Osteoblast (primary cell): ENCODE measurements around the gene ATAD5. TPM values are rescaled to one million over a fixed set of nuclear protein-coding genes. Genes with fewer than 3 reads are reported as not detected.

ENCODE experiments used
- DNase-seq: peaks from one replicate; pipeline ENCODE4 v3.0.0; 2011; ENCODE audit warnings: low spot score, mixed read lengths; ENCODE audit not compliant: insufficient read length; ENCODE audit errors: missing footprints
- H2AFZ ChIP-seq: 2 replicates; pipeline ENCODE4 v1.6.0; 2011; ENCODE audit warnings: mild to moderate bottlenecking, low read length
- H3K27ac ChIP-seq: 2 replicates; pipeline ENCODE4 v1.5.1; 2011; ENCODE audit warnings: mild to moderate bottlenecking, low read depth, low read length, moderate library complexity
- H3K27me3 ChIP-seq: 2 replicates; pipeline ENCODE4 v1.6.0; 2012; ENCODE audit warnings: mild to moderate bottlenecking, control low read depth, inconsistent platforms, low read length, moderate library complexity; ENCODE audit not compliant: insufficient read depth
- H3K36me3 ChIP-seq: 2 replicates; pipeline ENCODE4 v1.5.1; 2011; ENCODE audit warnings: mild to moderate bottlenecking, low read length, control low read depth, moderate library complexity; ENCODE audit not compliant: insufficient read depth
- H3K4me1 ChIP-seq: 2 replicates; pipeline ENCODE4 v1.5.1; 2011; ENCODE audit warnings: mild to moderate bottlenecking, low read length, control low read depth, moderate library complexity; ENCODE audit not compliant: insufficient read depth
- H3K4me2 ChIP-seq: 2 replicates; pipeline ENCODE4 v1.6.0; 2011; ENCODE audit warnings: mild to moderate bottlenecking, low read length; ENCODE audit not compliant: insufficient read depth
- H3K4me3 ChIP-seq: fragments of 200-600 bp; sonication (generic); 3 replicates; pipeline ENCODE4 v1.5.1; 2012; ENCODE audit warnings: mild to moderate bottlenecking, low read length, inconsistent platforms; ENCODE audit not compliant: insufficient read depth
- H3K79me2 ChIP-seq: 2 replicates; pipeline ENCODE4 v1.6.0; 2012; ENCODE audit warnings: mild to moderate bottlenecking, low read length, control low read depth, inconsistent platforms; ENCODE audit not compliant: insufficient read depth
- H3K9me3 ChIP-seq: 2 replicates; pipeline ENCODE4 v1.5.1; 2011; ENCODE audit warnings: low read depth, low read length, control low read depth
- H4K20me1 ChIP-seq: 2 replicates; pipeline ENCODE4 v1.6.0; 2012; ENCODE audit warnings: mild to moderate bottlenecking, low read length, control low read depth; ENCODE audit not compliant: insufficient read depth
- total RNA-seq: library from RNA; depleted of rRNA; stranded (reverse); fragments of >200 nt; gene quantifications from 2 replicates; pipeline ENCODE4 v1.2.3, GENCODE V29; 2012
- TF ChIP-seq, protein P1 (sequence below): IDR thresholded peaks from 2 replicates; pipeline ENCODE4 v1.5.1; 2011; ENCODE audit warnings: mild to moderate bottlenecking, low read depth, low read length, moderate library complexity; ENCODE audit errors: extremely low read depth

The ATAD5 gene
- total RNA-seq, 1 donor: 1.8 TPM

DNA sequence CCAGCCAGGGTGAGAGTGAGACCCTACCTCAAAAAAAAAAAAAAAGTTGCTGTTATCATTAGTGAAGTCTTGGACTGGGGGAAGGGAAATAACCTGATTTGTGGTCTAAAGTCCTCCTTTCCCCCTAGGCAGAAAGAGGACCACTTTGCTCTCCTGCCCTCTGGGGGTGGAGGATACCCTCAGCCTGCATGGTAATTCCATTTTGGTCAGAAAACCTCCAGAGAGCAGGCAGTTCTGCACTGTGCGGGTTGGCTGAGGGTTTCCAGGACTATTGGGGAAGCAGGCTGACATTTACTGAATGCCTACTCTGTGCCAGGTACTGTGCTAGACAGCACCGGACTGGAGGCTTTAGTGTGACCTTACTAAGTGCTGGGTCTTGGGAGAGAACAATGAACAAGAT lies 92.6 kb downstream of the ATAD5 start:
- TF ChIP-seq, protein P1, sequence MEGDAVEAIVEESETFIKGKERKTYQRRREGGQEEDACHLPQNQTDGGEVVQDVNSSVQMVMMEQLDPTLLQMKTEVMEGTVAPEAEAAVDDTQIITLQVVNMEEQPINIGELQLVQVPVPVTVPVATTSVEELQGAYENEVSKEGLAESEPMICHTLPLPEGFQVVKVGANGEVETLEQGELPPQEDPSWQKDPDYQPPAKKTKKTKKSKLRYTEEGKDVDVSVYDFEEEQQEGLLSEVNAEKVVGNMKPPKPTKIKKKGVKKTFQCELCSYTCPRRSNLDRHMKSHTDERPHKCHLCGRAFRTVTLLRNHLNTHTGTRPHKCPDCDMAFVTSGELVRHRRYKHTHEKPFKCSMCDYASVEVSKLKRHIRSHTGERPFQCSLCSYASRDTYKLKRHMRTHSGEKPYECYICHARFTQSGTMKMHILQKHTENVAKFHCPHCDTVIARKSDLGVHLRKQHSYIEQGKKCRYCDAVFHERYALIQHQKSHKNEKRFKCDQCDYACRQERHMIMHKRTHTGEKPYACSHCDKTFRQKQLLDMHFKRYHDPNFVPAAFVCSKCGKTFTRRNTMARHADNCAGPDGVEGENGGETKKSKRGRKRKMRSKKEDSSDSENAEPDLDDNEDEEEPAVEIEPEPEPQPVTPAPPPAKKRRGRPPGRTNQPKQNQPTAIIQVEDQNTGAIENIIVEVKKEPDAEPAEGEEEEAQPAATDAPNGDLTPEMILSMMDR: no peak
- no peak overlapping the region for H3K27ac ChIP-seq
- H3K4me3 ChIP-seq: no peak overlapping the region
- H3K36me3 ChIP-seq: no peaks in the 10 kb centered on the region
- peak; percentile 25 for DNase-seq
- H3K79me2 ChIP-seq: no peaks in the 10 kb centered on the region
- no peaks in the 10 kb centered on the region for H4K20me1 ChIP-seq
- H3K4me1 ChIP-seq: peaks cover 3% of the 10 kb centered on the region
- no peaks in the 10 kb centered on the region for H3K9me3 ChIP-seq
- no peak overlapping the region for H3K4me2 ChIP-seq
- peaks cover 45% of the 10 kb centered on the region for H3K27me3 ChIP-seq
- H2AFZ ChIP-seq: no peak overlapping the region

DNA sequence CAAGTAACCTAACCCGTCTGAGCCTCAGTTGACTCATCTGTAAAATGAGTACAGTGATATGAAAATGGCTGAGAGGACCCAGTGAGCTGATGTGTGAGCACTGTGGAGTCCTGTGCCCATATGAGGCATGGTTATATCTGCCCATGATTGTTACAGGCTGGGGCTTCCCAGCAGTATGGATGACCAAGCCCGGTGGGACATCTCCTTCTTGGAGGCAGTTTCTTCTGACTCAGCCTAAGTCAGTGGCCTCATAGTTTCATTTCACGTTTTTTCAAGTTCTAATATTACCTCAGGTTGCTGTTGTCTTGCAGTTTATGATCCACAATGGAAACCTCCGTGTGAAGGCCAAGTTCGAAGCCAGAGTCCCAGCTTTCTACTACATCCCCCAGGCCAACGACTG lies 94.8 kb downstream of the ATAD5 start:
- H3K4me3 ChIP-seq: no peak overlapping the region
- H3K79me2 ChIP-seq: no peaks in the 10 kb centered on the region
- no peaks in the 10 kb centered on the region for H4K20me1 ChIP-seq
- no peak overlapping the region for H3K27ac ChIP-seq
- no peaks in the 10 kb centered on the region for H3K9me3 ChIP-seq
- DNase-seq: peak; percentile 62
- no peak overlapping the region for H2AFZ ChIP-seq
- TF ChIP-seq, protein P1: no peak
- no peak overlapping the region for H3K4me2 ChIP-seq
- no peaks in the 10 kb centered on the region for H3K36me3 ChIP-seq
- peaks cover 30% of the 10 kb centered on the region for H3K27me3 ChIP-seq
- H3K4me1 ChIP-seq: peaks cover 3% of the 10 kb centered on the region

DNA sequence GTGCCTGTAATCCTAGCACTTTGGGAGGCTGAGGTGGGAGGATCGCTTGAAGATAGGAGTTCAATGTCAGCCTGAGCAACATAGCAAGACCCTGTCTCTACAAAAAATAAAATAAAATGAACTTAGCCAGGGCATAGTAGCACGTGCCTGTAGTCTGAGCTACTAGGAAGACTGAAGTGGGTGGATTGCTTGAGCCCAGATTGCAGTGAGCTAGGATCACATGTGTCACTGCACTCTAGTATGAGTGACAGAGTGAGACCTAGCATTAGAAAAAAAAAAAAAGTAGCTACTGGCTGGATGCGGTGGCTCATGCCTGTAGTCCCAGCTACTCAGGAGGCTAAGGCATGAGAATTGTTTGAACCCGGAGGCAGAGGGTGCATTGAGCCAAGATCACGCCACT lies 96.0 kb downstream of the ATAD5 start:
- Histone ChIP-seq H3K27me3 (peaks cover 18% of the 10 kb centered on the region), H3K4me3 (no peak overlapping the region), H3K9me3 (no peaks in the 10 kb centered on the region), H2AFZ (no peak overlapping the region), H3K79me2 (no peaks in the 10 kb centered on the region), H3K27ac (no peak overlapping the region), H4K20me1 (no peaks in the 10 kb centered on the region), H3K36me3 (no peaks in the 10 kb centered on the region), H3K4me2 (no peak overlapping the region), H3K4me1 (no peaks in the 10 kb centered on the region)
- no peak for DNase-seq
- TF ChIP-seq, protein P1: no peak

DNA sequence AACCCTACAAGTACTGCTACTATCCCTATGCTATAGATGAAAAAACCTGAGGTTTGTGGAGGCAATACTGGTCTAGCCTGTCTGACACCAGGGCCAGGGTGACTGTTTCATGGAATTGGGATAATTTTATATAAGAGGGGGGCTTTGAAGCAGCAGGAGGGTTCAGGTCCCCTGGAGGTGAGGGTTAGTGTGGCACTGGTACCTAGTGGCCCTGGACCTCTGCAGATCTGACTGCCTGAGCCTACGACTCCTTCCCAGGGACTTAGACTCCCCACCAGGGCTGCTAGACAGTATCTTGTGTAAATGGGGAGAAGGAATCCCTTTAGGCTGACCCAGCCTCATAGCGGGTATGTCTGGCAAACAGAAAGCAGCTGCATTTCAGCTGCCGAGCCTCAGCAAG lies 96.8 kb downstream of the ATAD5 start:
- no peaks in the 10 kb centered on the region for H3K36me3 ChIP-seq
- H3K4me2 ChIP-seq: no peak overlapping the region
- no peaks in the 10 kb centered on the region for H3K4me1 ChIP-seq
- peaks cover 10% of the 10 kb centered on the region for H3K27me3 ChIP-seq
- no peak overlapping the region for H2AFZ ChIP-seq
- no peaks in the 10 kb centered on the region for H3K79me2 ChIP-seq
- DNase-seq: peak; percentile 51
- no peaks in the 10 kb centered on the region for H4K20me1 ChIP-seq
- H3K4me3 ChIP-seq: no peak overlapping the region
- no peak overlapping the region for H3K27ac ChIP-seq
- no peaks in the 10 kb centered on the region for H3K9me3 ChIP-seq
- TF ChIP-seq, protein P1: no peak
